GM18858 (cell line): ENCODE measurements around the gene SREK1.
"Not testable (repeated sequence)": the region's sequence is repeated elsewhere in the genome, so short reads cannot be mapped to it uniquely, and the experiment has no call there.

Experiments used
- ATAC-seq: cut with Tn5 transposase; IDR thresholded peaks from one replicate; pipeline ENCODE4 v1.9.1; 2021; ENCODE audit not compliant: unreplicated experiment

The SREK1 gene

GRCh38 chr5:66213533-66213932 is 69.4 kb downstream of the SREK1 start:
- ATAC-seq = no peak

- ATAC-seq = no peak
Observed at GRCh38 chr5:66222455-66222854, 78.4 kb downstream of the SREK1 start.

DNA sequence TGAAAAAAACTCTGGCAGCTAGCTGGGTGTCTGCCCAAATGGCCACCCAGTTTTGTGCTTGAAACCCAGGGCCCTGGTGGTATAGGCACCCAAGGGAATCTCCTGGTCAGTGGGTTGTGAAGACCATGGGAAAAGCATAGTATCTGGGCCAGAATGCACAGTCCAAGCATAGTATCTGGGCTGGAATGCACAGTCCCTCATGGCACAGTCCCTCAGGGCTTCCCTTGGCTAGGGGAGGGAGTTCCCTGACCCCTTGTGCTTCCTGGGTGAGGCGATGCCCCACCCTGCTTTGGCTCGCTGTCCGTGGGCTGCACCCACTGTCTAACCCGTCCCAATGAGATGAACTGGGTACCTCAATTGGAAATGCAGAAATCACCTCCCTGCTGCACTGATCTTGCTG is 78.8 kb downstream of the SREK1 start:
- not testable (repeated sequence) for ATAC-seq

DNA sequence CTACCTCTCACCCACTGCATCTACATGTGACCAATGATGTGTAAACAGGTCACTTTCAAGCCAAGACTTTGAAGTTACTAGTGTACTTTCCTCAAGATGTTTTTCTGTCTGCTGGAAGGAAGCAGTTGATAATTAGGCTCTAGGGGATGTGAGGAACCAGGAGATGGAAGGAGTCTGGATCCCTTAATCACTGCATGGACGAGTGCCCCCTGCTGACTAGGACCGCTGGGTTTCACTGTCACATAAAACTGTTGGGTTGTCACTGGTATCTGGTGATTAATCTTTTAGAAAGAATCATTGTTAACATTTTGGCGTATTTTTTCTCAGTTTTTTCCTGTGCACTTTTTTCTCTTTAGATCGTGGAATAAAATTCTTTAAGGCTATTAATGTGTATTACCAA is 79.5 kb downstream of the SREK1 start:
- ATAC-seq = no peak

DNA sequence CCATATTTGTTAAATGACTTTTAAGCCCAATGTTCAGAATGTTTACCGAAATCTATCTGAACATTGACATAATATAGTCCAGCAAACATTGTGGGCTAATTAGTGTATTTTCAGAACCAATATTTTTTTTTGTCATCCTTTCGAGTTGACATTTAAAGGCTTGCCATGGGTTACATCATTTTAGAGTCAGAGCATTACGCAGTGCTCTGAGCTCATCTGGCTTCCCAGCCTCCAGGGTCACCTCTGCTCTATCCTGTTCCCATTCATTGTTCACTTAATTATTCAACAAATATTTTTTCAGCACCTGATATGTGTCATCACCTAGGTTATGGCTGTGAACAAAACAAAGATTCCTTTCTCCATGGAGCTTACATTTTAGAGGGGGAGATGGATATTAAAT is 80.2 kb downstream of the SREK1 start:
- no peak for ATAC-seq

DNA sequence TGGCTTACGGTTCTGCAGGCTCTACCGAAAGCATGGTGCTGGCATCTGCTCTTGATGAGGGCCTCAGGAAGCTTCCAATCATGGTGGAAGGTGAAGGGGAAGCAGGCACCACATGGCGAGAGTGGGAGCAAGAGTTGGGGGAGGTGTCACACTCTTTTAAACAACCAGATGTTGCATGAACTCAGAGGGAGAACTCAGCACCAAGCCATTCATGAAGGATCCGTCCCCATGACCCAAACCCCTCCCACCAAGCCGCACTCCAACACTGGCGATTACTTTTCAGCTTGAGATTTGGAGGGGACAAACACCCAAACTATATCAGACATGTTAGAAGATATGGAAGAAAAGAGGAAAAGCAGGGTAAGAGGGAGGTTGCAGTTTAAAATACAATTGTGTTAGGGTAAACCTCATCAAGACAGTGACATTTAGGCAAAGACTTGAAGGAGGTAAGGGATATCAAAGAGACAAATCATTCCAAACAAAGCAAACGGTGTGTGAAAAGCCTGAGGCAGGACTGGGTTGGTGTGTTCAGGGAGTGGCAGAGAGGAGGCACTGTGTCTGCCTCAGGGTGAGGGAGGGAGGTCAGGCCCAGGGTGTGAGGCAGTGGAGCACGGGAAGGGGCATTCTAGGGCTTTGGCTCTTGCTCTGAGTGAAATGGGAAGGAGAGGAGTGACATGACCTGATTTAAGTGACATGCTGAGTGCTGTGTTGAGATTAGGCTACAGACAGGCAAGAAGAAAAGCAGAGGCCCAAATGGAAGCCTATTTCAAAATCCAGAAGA is 80.9 kb downstream of the SREK1 start:
- no peak for ATAC-seq

DNA sequence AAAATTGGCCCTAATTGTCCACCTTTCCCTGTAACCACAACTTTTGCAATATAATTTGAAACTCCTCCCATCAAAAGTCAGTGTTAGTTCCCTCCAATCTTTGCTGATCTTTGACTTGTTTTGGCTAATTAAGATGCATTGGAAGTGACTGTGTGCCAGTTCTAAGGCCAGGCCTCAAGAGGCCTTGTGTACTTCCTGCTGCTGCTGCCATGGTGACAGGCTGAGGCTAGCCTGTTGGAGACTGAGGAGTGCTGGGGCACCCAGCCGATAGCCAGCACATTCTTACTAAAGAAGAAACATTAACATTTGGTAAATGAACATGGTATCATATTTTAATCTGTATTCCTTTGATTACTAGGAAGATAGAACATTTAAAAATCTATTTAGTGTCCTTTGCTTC is 86.5 kb downstream of the SREK1 start:
- ATAC-seq = no peak

- no peak for ATAC-seq
Observed at GRCh38 chr5:66231508-66231907, 87.4 kb downstream of the SREK1 start.

- no peak for ATAC-seq
Observed at GRCh38 chr5:66232275-66232674, 88.2 kb downstream of the SREK1 start.

- no peak for ATAC-seq
Observed at GRCh38 chr5:66232706-66233445, 88.8 kb downstream of the SREK1 start.
